ENCODE results near the gene HDAC10.

- TF ChIP-seq CTCF (IDR thresholded peaks at IDR 0.05) = no peak
- TF ChIP-seq POLR2A (IDR thresholded peaks at IDR 0.05) = no peak
Observed at GRCh38 chr22:50217543-50218152, 33.4 kb downstream of the HDAC10 start.

Data from thyroid gland (tissue), 4 donors.